ENCODE results near the gene EIF4A2. TPM values are rescaled to one million over a fixed set of nuclear protein-coding genes. Genes with fewer than 3 reads are reported as not detected.

The EIF4A2 gene
- total and polyA plus RNA-seq, 9 of the 15 experiments (the other 6 are each of a cell fraction or from before 2014, with no cell fraction given) = 307 to 754 (median 435) TPM

GRCh38 chr3:186787642-186788481 lies 4.5 kb downstream of the EIF4A2 start:
- CTCF ChIA-PET (ENCODE audit: low intra/inter-chr PET ratio) = no interaction called here
- DNase-seq (ENCODE audit: extremely low read depth in 1 of 4, low spot score in 3 of 4) (peak in 1 of 4 experiments; percentile 14), ATAC-seq (no peak), FAIRE-seq (no peak)
- Histone ChIP-seq H3K9me3 (replicated peaks; ENCODE audit: control insufficient read depth, insufficient read depth, low read depth, low read length) (no peaks in the 10 kb centered on the region), H3K27me3 (ENCODE audit: control insufficient read depth in 2 of 2, insufficient read depth in 2 of 2, low read length in 2 of 2) (no peaks in the 10 kb centered on the region), H3K9me1 (ENCODE audit: control insufficient read depth, insufficient read depth, low read length) (no peaks in the 10 kb centered on the region), H3K4me2 (ENCODE audit: insufficient read depth, low read length) (0 out of 2 replicates have a peak overlapping the region, but pooled peaks have one; percentile 99), H4K20me1 (replicated peaks; ENCODE audit: control insufficient read depth, insufficient read depth, low read length) (peaks cover 65% of the 10 kb centered on the region), H3K9ac (ENCODE audit: insufficient read depth in 1 of 2, low read depth in 2 of 2, low read length in 2 of 2) (peak overlapping the region in 1 of 2 experiments; percentile 100; a peak in 1 of 4 replicates), H2AFZ (ENCODE audit: low read depth, low read length) (no peak overlapping the region), H3K4me3 (peak overlapping the region; percentile 81; the same call in 1 of the 2 replicates), H3K4me1 (replicated peaks in 1 of 2; ENCODE audit: control insufficient read depth in 2 of 2, insufficient read depth in 2 of 2, low read length in 2 of 2) (peaks cover 4 to 18% of the 10 kb centered on the region in 2 experiments; a peak in 3 of 5 replicates), H3K27ac (ENCODE audit: extremely low read depth, low read depth, low read length) (peak overlapping the region; percentile 6; the same call in 1 of the 3 replicates), H3K36me3 (ENCODE audit: control insufficient read depth, insufficient read depth, low read length) (peaks cover 93% of the 10 kb centered on the region), H3K79me2 (ENCODE audit: control insufficient read depth, insufficient read depth, low read length) (peaks cover 62% of the 10 kb centered on the region)
- TF ChIP-seq ZNF431 (CRISPR knock-in tag; IDR thresholded peaks at IDR 0.05) = no peak
- 0 out of 2 replicates have a peak, but pooled peaks have one; percentile 35 for TF ChIP-seq NFXL1 (CRISPR knock-in tag; IDR thresholded peaks at IDR 0.05)
- TF ChIP-seq CHCHD3 (CRISPR knock-in tag; IDR thresholded peaks at IDR 0.05) = no peak
- TF ChIP-seq PML (IDR thresholded peaks at IDR 0.05; ENCODE audit: low read length) = 0 out of 2 replicates have a peak, but pooled peaks have one; percentile 16
- 0 out of 2 replicates have a peak, but pooled peaks have one; percentile 37 for TF ChIP-seq ZNF253 (CRISPR knock-in tag; conservative IDR thresholded peaks at IDR 0.05)
- peak; percentile 11; the same call in 1 of the 2 replicates for TF ChIP-seq POLR2A (conservative IDR thresholded peaks at IDR 0.05)
- peak; percentile 44; the same call in 1 of the 2 replicates for TF ChIP-seq LCOR (CRISPR knock-in tag; IDR thresholded peaks at IDR 0.05)
- TF ChIP-seq RBFOX2 (IDR thresholded peaks at IDR 0.05; ENCODE audit: low read depth, low read length) = peak; percentile 64
- TF ChIP-seq BCLAF1 (IDR thresholded peaks at IDR 0.05; ENCODE audit: borderline replicate concordance in 1 of 2, control insufficient read depth in 1 of 2, low read depth in 2 of 2, low read length in 1 of 2) = 0 out of 4 replicates have a peak, but pooled peaks of 1 of the 2 experiments have one; percentile 6
- TF ChIP-seq ZFP36 (IDR thresholded peaks at IDR 0.05; ENCODE audit: low read depth, low read length, partially characterized antibody) = no peak
- 0 out of 2 replicates have a peak, but pooled peaks have one; percentile 1 for TF ChIP-seq TFAP4 (CRISPR knock-in tag; IDR thresholded peaks at IDR 0.05; ENCODE audit: borderline replicate concordance)
- TF ChIP-seq NFIC (IDR thresholded peaks at IDR 0.05) = no peak
- intact Hi-C loops (cut with micrococcal nuclease) = no loop called here
- 75% methylated on average over 15 of the region's 15 CpGs for WGBS (ENCODE audit: insufficient coverage, low coverage, missing lambda C conversion rate)
- no TSS peak for BruUV-seq (replicated peaks)
- POLR2A ChIA-PET = interaction anchor here (0.7 to 1.3 kb wide), 8 partner anchors 10 to 377 kb away, joined by 3 to 5 read pairs (median 3); no protein-coding TSS in a partner anchor
- in situ Hi-C loops (cut with MboI) = no loop called here

Data from K562 (cell line).